Endothelial cell (in vitro differentiated cells): Measurements from ENCODE around the gene MYOG. TPM values are rescaled to one million over a fixed set of nuclear protein-coding genes. Genes with fewer than 3 reads are reported as not detected.

Source experiments
- DNase-seq: peaks from one replicate; pipeline ENCODE4 v3.0.0; 2021; ENCODE audit warnings: low spot score
- H3K27ac Mint-ChIP-seq: one replicate; pipeline ENCODE4 v1.8.0; 2021; ENCODE audit warnings: mixed read lengths, inconsistent platforms; ENCODE audit not compliant: unreplicated experiment
- H3K27me3 Mint-ChIP-seq: one replicate; pipeline ENCODE4 v1.8.0; 2021; ENCODE audit warnings: mild to moderate bottlenecking, moderate library complexity, mixed read lengths, inconsistent platforms; ENCODE audit not compliant: unreplicated experiment
- H3K36me3 Mint-ChIP-seq: one replicate; pipeline ENCODE4 v1.8.0; 2021; ENCODE audit warnings: mild to moderate bottlenecking, low read depth, mixed read lengths, inconsistent platforms; ENCODE audit not compliant: unreplicated experiment
- H3K4me1 Mint-ChIP-seq: one replicate; pipeline ENCODE4 v1.8.0; 2021; ENCODE audit warnings: mild to moderate bottlenecking, mixed read lengths, inconsistent platforms; ENCODE audit not compliant: unreplicated experiment
- H3K4me3 Mint-ChIP-seq: one replicate; pipeline ENCODE4 v1.8.0; 2021; ENCODE audit warnings: mild to moderate bottlenecking, mixed read lengths, inconsistent platforms; ENCODE audit not compliant: unreplicated experiment
- H3K9me3 Mint-ChIP-seq: one replicate; pipeline ENCODE4 v1.8.0; 2021; ENCODE audit warnings: mixed read lengths, inconsistent platforms; ENCODE audit not compliant: unreplicated experiment
- long read RNA-seq: library from polyadenylated mRNA; unstranded; transcript quantifications from one replicate; pipeline ENCODE4 v2.0.0, GENCODE V29; 2020; ENCODE audit not compliant: unreplicated experiment
- total RNA-seq: library from RNA; stranded (reverse); fragmentation: NEBNext Ultra II Directional; extraction: Animal tissue kit (Norgen Biotek cat#: 25700); gene quantifications from one replicate; pipeline ENCODE4 v1.2.1, GENCODE V29; 2021; ENCODE audit not compliant: unreplicated experiment
- TF ChIP-seq, protein P1 (sequence below): fragments of 200-600 bp; sonication (generic); IDR thresholded peaks from one replicate; pipeline ENCODE4 v1.5.0; 2021; ENCODE audit warnings: antibody characterized with exemption; ENCODE audit not compliant: unreplicated experiment

Gene MYOG
- 15.7 TPM for total RNA-seq
- long read RNA-seq, partial matches to known transcripts, result 0 of 11 reads
- long read RNA-seq, other reads (novel, unspliced or antisense), result 11 of 11 reads

DNA sequence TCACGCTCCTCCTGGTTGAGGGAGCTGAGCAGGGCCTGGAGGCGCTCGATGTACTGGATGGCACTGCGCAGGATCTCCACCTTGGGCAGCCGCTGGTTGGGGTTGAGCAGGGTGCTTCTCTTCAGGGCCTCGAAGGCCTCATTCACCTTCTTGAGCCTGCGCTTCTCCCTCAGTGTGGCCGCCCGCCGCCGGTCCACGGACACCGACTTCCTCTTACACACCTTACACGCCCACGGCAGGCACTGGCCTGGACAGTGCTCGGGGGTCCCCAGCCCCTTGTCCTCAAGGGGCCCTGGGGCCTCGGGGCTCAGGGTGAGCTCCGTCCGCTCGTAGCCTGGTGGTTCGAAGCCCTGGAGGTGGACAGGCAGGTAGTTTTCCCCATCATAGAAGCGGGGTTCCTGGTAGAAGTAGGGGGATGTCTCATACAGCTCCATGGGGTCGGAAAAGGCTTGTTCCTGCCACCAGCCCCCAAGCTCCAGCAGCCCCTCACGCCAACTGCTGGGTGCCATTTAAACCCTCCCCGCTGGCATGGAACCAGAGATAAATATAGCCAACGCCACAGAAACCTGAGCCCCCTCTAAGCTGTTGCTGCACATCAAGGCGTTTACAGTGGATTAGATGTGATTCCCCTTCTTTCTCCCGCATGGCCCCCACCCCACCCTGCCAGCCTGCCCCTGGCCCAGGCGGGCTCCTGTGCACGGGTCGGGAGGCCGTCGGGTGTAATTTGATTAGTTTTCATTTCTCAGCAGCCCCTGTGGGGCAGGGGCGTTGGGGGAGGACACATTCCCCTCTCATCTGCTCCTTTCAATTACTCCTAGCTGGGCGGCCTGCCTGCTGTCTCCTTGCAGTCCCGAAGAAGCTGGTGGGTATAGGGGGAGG is at the start of gene MYOG:
MYOG (minus strand) TSS at position 485 of the 879 bp plus-strand sequence; CDS start at position 434, 51 bp downstream.
- Mint-ChIP-seq H3K4me1 (peaks cover 56% of the 10 kb centered on the region), H3K27ac (peak within 1 kb of the TSS; percentile 96), H3K4me3 (peak within 1 kb of the TSS; percentile 32), H3K9me3 (no peaks in the 10 kb centered on the region), H3K36me3 (peaks cover 25% of the 10 kb centered on the region), H3K27me3 (peaks cover 12% of the 10 kb centered on the region)
- no peak for DNase-seq
- TF ChIP-seq, protein P1, sequence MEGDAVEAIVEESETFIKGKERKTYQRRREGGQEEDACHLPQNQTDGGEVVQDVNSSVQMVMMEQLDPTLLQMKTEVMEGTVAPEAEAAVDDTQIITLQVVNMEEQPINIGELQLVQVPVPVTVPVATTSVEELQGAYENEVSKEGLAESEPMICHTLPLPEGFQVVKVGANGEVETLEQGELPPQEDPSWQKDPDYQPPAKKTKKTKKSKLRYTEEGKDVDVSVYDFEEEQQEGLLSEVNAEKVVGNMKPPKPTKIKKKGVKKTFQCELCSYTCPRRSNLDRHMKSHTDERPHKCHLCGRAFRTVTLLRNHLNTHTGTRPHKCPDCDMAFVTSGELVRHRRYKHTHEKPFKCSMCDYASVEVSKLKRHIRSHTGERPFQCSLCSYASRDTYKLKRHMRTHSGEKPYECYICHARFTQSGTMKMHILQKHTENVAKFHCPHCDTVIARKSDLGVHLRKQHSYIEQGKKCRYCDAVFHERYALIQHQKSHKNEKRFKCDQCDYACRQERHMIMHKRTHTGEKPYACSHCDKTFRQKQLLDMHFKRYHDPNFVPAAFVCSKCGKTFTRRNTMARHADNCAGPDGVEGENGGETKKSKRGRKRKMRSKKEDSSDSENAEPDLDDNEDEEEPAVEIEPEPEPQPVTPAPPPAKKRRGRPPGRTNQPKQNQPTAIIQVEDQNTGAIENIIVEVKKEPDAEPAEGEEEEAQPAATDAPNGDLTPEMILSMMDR, result no peak

DNA sequence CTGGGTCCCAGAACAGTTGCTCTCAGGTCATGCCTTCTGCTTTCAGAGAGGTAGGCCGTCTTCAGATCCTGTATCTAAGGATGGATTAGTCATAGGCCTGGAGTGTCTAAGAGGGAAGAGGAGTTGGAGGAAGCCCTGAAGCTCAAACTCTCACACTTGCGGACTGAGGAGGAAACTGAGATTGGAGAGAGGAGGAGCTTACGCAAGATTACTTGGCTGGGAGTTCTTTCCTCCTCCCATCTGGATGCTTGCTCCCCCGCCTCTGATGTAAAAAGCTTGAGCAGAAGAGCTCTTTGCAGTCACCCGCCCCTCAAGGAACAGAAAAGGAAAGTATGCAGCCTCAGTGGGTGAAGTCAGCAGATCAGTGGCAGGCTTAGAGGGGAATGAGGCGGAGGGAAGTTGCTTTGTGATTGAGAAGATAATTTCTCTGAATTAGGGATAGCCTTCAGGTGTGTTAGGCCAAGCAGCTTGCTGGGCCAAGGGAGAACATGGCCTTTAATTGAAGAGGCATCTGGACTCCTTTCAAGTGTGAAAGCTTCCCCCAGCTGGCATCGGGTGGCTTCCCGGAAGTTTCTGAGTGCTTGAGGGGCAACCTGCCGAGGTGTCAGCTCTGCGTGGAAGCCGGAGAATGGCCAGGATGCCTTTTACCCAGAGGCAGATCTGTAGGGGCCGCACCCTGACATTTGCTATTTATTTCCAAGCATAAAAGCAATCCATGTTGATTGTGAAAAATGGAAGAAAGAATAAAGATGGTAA is 48.3 kb upstream of the MYOG start:
- H3K4me1 Mint-ChIP-seq, result peaks cover 13% of the 10 kb centered on the region
- TF ChIP-seq, protein P1, result no peak
- no peaks in the 10 kb centered on the region for H3K36me3 Mint-ChIP-seq
- H3K9me3 Mint-ChIP-seq, result no peaks in the 10 kb centered on the region
- H3K4me3 Mint-ChIP-seq, result no peak overlapping the region
- DNase-seq, result no peak
- H3K27ac Mint-ChIP-seq, result no peak overlapping the region
- peaks cover 4% of the 10 kb centered on the region for H3K27me3 Mint-ChIP-seq

DNA sequence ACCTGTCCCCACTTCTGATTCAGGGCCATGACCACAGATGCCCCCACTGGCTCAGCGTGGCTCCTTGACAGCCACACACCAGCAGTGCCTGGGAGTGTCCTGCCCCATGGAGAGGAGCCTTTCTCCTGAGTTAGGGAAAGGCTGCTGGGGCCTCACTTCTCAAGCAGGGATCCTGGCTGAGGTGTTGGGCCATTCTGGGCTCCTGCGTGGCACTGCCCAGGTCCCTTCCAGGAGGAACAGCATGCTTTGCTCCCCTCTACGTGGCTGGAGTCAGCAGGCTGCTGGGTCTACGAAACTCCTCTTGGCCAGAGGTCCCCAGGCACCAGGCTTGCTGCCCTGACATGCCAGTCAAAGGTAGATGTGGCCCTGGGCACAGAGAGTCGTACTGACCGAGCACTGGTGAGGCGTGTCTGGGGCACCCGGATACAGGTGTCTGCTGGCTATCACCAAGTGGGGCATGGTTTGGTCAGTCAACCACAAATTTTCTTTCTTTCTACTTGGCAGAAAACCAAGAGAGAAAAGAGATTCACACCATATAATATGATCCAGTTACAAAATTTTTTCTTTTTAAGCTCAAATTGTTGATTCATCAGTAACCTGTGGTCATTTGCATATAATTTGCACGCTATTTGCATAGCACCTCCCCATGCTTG is 45.9 kb upstream of the MYOG start:
- Mint-ChIP-seq H3K4me3 (no peak overlapping the region), H3K36me3 (no peaks in the 10 kb centered on the region), H3K27ac (no peak overlapping the region), H3K27me3 (peaks cover 11% of the 10 kb centered on the region), H3K9me3 (no peaks in the 10 kb centered on the region), H3K4me1 (peaks cover 28% of the 10 kb centered on the region)
- DNase-seq, result no peak
- TF ChIP-seq, protein P1, result no peak

DNA sequence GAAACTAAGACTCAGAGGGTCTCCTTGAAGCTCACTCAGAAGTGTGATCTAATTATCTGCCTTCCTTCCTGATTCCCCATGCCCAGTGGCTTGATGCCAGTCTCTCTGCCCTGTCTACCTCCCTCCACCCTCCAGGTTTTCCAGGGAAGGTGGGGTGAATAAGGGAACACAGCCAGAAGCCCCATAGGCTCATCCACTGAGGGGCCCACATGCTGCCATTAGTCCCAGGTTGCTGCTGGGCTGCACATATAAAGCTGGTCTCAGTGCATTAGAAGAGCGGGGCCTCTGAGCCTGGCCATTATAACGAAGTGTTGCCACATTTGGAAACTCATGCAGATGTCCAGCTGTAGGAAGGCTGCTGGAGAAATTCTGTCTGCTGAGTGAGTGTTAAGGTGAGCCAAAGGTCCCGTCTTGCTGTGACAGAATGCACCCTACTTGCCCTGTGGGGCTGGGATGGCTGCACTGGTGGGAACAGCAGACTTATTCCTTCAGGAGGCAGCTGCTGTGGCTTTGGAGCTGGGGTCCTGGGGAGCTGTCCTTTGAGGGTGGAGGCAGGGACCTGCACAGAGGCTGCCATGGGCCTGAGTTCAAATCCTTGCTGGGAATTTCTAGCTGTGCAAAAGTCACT is 44.7 kb upstream of the MYOG start:
- H3K9me3 Mint-ChIP-seq, result no peaks in the 10 kb centered on the region
- no peaks in the 10 kb centered on the region for H3K36me3 Mint-ChIP-seq
- H3K4me1 Mint-ChIP-seq, result peaks cover 34% of the 10 kb centered on the region
- no peak for DNase-seq
- no peak overlapping the region for H3K4me3 Mint-ChIP-seq
- TF ChIP-seq, protein P1, result no peak
- H3K27me3 Mint-ChIP-seq, result peaks cover 11% of the 10 kb centered on the region
- H3K27ac Mint-ChIP-seq, result no peak overlapping the region
